HepG2 (cell line): ENCODE data around the gene DLX1. TPM values are rescaled to one million over a fixed set of nuclear protein-coding genes. Genes with fewer than 3 reads are reported as not detected.

Experiments used
- ATAC-seq: fragments of 200-7000 bp; cut with Tn5 transposase; 3 replicates; pipeline ENCODE4 v1.9.1; 2020; ENCODE audit warnings: mild to moderate bottlenecking, moderate library complexity
- BruUV-seq: library from RNA; stranded (reverse); fragments of 400-500 nt; replicated peaks from 2 replicates; lab custom pipeline; 2021; lab: Mats Ljungman, UMichigan
- CTCF ChIA-PET: fragments of 300-600 bp; formaldehyde crosslinking; extraction: SDS; loops from one replicate; lab custom pipeline; 2021; ENCODE audit warnings: low total read pairs, inconsistent platforms, low intra/inter-chr PET ratio; lab: Yijun Ruan, JAX
- POLR2A ChIA-PET: fragments of 350-600 bp; sonication (Branson Sonifier 250); formaldehyde crosslinking; loops from one replicate; lab custom pipeline; 2020; ENCODE audit warnings: antibody characterized with exemption, inconsistent platforms; lab: Yijun Ruan, JAX
- DNase-seq: peaks from one replicate; pipeline ENCODE4 v3.0.0-alpha.2; 2015; ENCODE audit warnings: low spot score
- FAIRE-seq: peaks from 3 replicates; lab custom pipeline; 2011; peaks lifted over from hg19 to GRCh38; lab: Jason Lieb, UNC
- H2AFZ ChIP-seq: one replicate; pipeline ENCODE4 v1.6.1; 2011; ENCODE audit warnings: low read length, inconsistent platforms
- H3K27ac ChIP-seq: fragments of 300-600 bp; 3 replicates; pipeline ENCODE4 v1.8.0; 2011; ENCODE audit warnings: mixed run types, mild to moderate bottlenecking, mixed read lengths, low read length, inconsistent platforms; ENCODE audit not compliant: insufficient read depth; ENCODE audit errors: extremely low read length
- H3K27me3 ChIP-seq, 2 experiments: fragments of 200-600 bp in 1 of 2; 2 replicates in 1 of 2; 3 replicates in 1 of 2; pipeline versions ENCODE4 v1.6.0 to v1.8.0; 2011; ENCODE audit warnings: low read length in 2 of 2, mild to moderate bottlenecking in 2 of 2, moderate library complexity in 2 of 2, inconsistent platforms in 1 of 2; ENCODE audit not compliant: insufficient read depth in 2 of 2, control insufficient read depth in 1 of 2
- H3K36me3 ChIP-seq, 2 experiments: fragments of 200-600 bp in 1 of 2; replicated peaks in 1 of 2; 2 replicates in 1 of 2; 3 replicates in 1 of 2; pipeline versions ENCODE4 v1.5.1 to v1.8.0; 2011; ENCODE audit warnings: low read length in 2 of 2, inconsistent platforms in 1 of 2; ENCODE audit not compliant: insufficient read depth in 2 of 2, control insufficient read depth in 1 of 2
- H3K4me1 ChIP-seq: 2 replicates; pipeline ENCODE4 v1.5.1; 2012; ENCODE audit warnings: low read length, inconsistent platforms; ENCODE audit not compliant: insufficient read depth
- H3K4me2 ChIP-seq: 2 replicates; pipeline ENCODE4 v1.6.0; 2011; ENCODE audit warnings: low read depth, low read length, inconsistent platforms
- H3K4me3 ChIP-seq, 3 experiments: fragments of 200-600 bp in 1 of 3; sonication (generic), shearing (Covaris generic) in 1 of 3; replicated peaks in 1 of 3; 2 replicates each; pipeline ENCODE4 v1.5.1; 2011 to 2016; ENCODE audit warnings: low read length in 3 of 3, inconsistent platforms in 2 of 3, low read depth in 2 of 3, mild to moderate bottlenecking in 2 of 3, control low read depth in 1 of 3, mixed read lengths in 1 of 3; ENCODE audit not compliant: insufficient read depth in 1 of 3
- H3K79me2 ChIP-seq: one replicate; pipeline ENCODE4 v1.6.1; 2011; ENCODE audit warnings: low read length, inconsistent platforms; ENCODE audit not compliant: insufficient read depth
- H3K9ac ChIP-seq: 2 replicates; pipeline ENCODE4 v1.6.0; 2011; ENCODE audit warnings: mild to moderate bottlenecking, low read depth, low read length, inconsistent platforms; ENCODE audit not compliant: insufficient read depth
- H3K9me3 ChIP-seq: 2 replicates; pipeline ENCODE4 v1.5.1; 2012; ENCODE audit warnings: mild to moderate bottlenecking, low read length
- H4K20me1 ChIP-seq: 2 replicates; pipeline ENCODE4 v1.6.0; 2011; ENCODE audit warnings: inconsistent platforms, mild to moderate bottlenecking, low read length, moderate library complexity; ENCODE audit not compliant: insufficient read depth
- CBX2 ChIP-seq, 2 experiments: fragments of 200-600 bp in 1 of 2; sonication (generic); formaldehyde crosslinking in 1 of 2; IDR thresholded peaks; 2 replicates each; pipeline versions ENCODE4 v1.7.0 to v1.8.1; 2018 to 2022; ENCODE audit warnings: low read depth in 2 of 2, low read length in 1 of 2, mild to moderate bottlenecking in 1 of 2, missing genetic modification reagents in 1 of 2
- EEA1 ChIP-seq: sonication (generic); formaldehyde crosslinking; IDR thresholded peaks from 2 replicates; pipeline ENCODE4 v1.5.1; 2020; ENCODE audit warnings: mild to moderate bottlenecking, missing genetic modification reagents, borderline replicate concordance
- NR2F6 ChIP-seq, 2 experiments: IDR thresholded peaks; 2 replicates each; pipeline ENCODE4 v1.6.1; 2016; ENCODE audit warnings: antibody characterized with exemption in 1 of 2, mild to moderate bottlenecking in 1 of 2
- PITX1 ChIP-seq: sonication (generic); formaldehyde crosslinking; IDR thresholded peaks from 2 replicates; pipeline ENCODE4 v1.5.1; 2020; ENCODE audit warnings: mild to moderate bottlenecking, missing genetic modification reagents
- ZEB1 ChIP-seq: IDR thresholded peaks from 2 replicates; pipeline ENCODE4 v1.6.1; 2012; ENCODE audit warnings: mild to moderate bottlenecking, low read depth, inconsistent platforms; ENCODE audit not compliant: insufficient replicate concordance
- ZFP1 ChIP-seq: IDR thresholded peaks from 2 replicates; pipeline ENCODE4 v1.6.1; 2016
- ZKSCAN1 ChIP-seq: fragments of 150-350 bp; IDR thresholded peaks from 2 replicates; pipeline ENCODE4 v1.6.1; 2014; ENCODE audit warnings: low read length
- ZNF10 ChIP-seq: sonication (generic); formaldehyde crosslinking; IDR thresholded peaks from 2 replicates; pipeline ENCODE4 v1.4.0; 2020; ENCODE audit warnings: mild to moderate bottlenecking, low read depth, missing genetic modification reagents, borderline replicate concordance
- ZNF607 ChIP-seq: sonication (generic); formaldehyde crosslinking; IDR thresholded peaks from 2 replicates; pipeline ENCODE4 v1.5.1; 2020; ENCODE audit warnings: missing genetic modification reagents, mild to moderate bottlenecking, borderline replicate concordance
- ZSCAN31 ChIP-seq: sonication (generic); formaldehyde crosslinking; IDR thresholded peaks from 2 replicates; pipeline ENCODE4 v1.5.0; 2020; ENCODE audit warnings: low read depth, mild to moderate bottlenecking, missing genetic modification reagents
- WGBS: methylation state at CpG from one replicate; pipeline ENCODE4 v1.1.6; 2017; ENCODE audit warnings: low lambda C conversion rate; 5-methylcytosine and 5-hydroxymethylcytosine counted together
- in situ Hi-C: cut with HindIII; loops from 2 replicates; pipeline ENCODE4 v1.10.0; 2017; ENCODE audit warnings: low pct_unique_long_range_greater_than_20kb; ENCODE audit not compliant: extremely low pct_ligation_motif_present
- intact Hi-C: fragments of 100-400 bp; cut with micrococcal nuclease; formaldehyde crosslinking; loops from one replicate; pipeline ENCODE4 v1.10.0; 2022; ENCODE audit not compliant: unreplicated experiment
- polyA plus RNA-seq, 8 experiments: library from polyadenylated mRNA; depleted of rRNA in 3 of 8; stranded (reverse) in 7 of 8; unstranded in 1 of 8; fragments of >200 nt; fragmentation: Illumina TruSeq in 4 of 8; extraction: Trizol in 4 of 8; gene quantifications; 2 replicates each; pipeline versions ENCODE4 v1.2.1 to v1.2.3, GENCODE V29; 2011 to 2016; ENCODE audit warnings: low read depth in 4 of 8, missing spikeins in 1 of 8, mixed read lengths in 1 of 8; ENCODE audit not compliant: insufficient read depth in 1 of 8
- total RNA-seq, 5 experiments: library from RNA; depleted of rRNA; stranded (reverse); fragments of >200 nt; fragmentation: Illumina TruSeq; extraction: Trizol; gene quantifications; 2 replicates each; pipeline ENCODE4 v1.2.3, GENCODE V29; 2016; ENCODE audit warnings: low read depth in 1 of 5
- TF ChIP-seq, protein P1 (sequence below): IDR thresholded peaks from 2 replicates; pipeline ENCODE4 v1.6.1; 2012; ENCODE audit warnings: low read depth, low read length, improper control_type of control experiment
- TF ChIP-seq, protein P2 (sequence below): sonication (generic); formaldehyde crosslinking; IDR thresholded peaks from 2 replicates; pipeline ENCODE4 v1.4.0; 2020; ENCODE audit warnings: mild to moderate bottlenecking, missing genetic modification reagents

The DLX1 gene
- total and polyA plus RNA-seq, 2 of the 13 experiments (the other 11 are each of a cell fraction or from before 2014, with no cell fraction given): 0.18 to 0.86 TPM

DNA sequence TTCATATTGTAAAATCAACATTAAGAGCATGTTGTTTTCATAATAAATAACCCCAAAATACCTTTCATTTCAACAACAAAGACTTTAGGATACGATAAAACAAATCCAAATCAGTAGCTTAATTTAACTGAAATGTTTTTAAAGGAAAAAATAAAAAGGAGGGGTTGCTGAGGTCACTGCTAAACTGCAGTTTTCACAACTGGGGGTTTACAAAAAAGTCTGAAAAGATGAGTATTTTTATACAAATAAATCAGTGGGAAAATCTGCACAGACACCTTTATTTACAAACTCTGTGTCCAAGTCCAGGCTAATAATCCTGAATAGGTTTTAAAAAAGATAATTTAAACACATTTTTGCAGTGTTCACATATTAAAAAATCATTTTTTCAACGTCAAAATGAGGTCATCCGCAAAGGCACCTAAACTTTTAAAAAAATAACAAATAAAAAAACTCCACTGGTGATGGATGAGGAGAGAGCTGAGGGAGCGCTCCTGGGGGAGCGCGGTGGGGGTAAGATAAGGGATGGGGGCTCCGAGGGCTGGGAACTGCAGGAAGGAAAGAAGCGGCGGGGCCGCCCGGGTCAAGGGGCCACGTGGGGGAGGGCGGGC is 14.3 kb downstream of the DLX1 start:
- no TSS peak for BruUV-seq
- POLR2A ChIA-PET: interaction anchor here (0.6 to 2.0 kb wide), 8 partner anchors 11 to 177 kb away, joined by 3 to 16 read pairs (median 4); partner anchors contain the start of genes DLX1 and HAT1
- H3K27me3 ChIP-seq: peaks cover 18 to 57% of the 10 kb centered on the region in 2 experiments
- in situ Hi-C loops (loop anchor here (5.0 to 10.0 kb wide), 2 partner anchors 102 to 305 kb away; partner anchors contain the start of gene METAP1D), intact Hi-C loops (loop anchor here (10.0 kb wide), 1 partner anchor 1125 kb away; no protein-coding TSS in a partner anchor)
- FAIRE-seq (no peak), DNase-seq (no peak), ATAC-seq (no peak)
- no peak overlapping the region for H3K27ac ChIP-seq
- H3K4me2 ChIP-seq: peak overlapping the region; percentile 99
- H3K4me3 ChIP-seq: peak overlapping the region; percentile 47 to 75 (median 49)
- peak overlapping the region; percentile 29; the same call in 1 of the 2 replicates for H3K9ac ChIP-seq
- peaks cover 82% of the 10 kb centered on the region for H3K4me1 ChIP-seq
- H3K79me2 ChIP-seq: no peaks in the 10 kb centered on the region
- H4K20me1 ChIP-seq: no peaks in the 10 kb centered on the region; the same call in 1 of the 2 replicates
- CTCF ChIA-PET: no interaction called here
- H3K36me3 ChIP-seq: no peaks in the 10 kb centered on the region
- no peak overlapping the region for H2AFZ ChIP-seq
- TF ChIP-seq CBX2 (IDR thresholded peaks at IDR 0.05; ENCODE audit: low read depth, low read length) (peak; percentile 93; the same call in 1 of the 2 replicates), CBX2 (CRISPR knock-in tag; IDR thresholded peaks at IDR 0.05; ENCODE audit: low read depth) (no peak), EEA1 (CRISPR knock-in tag) (no peak)
- 63% methylated on average over 13 of the region's 13 CpGs for WGBS
- no peaks in the 10 kb centered on the region for H3K9me3 ChIP-seq

DNA sequence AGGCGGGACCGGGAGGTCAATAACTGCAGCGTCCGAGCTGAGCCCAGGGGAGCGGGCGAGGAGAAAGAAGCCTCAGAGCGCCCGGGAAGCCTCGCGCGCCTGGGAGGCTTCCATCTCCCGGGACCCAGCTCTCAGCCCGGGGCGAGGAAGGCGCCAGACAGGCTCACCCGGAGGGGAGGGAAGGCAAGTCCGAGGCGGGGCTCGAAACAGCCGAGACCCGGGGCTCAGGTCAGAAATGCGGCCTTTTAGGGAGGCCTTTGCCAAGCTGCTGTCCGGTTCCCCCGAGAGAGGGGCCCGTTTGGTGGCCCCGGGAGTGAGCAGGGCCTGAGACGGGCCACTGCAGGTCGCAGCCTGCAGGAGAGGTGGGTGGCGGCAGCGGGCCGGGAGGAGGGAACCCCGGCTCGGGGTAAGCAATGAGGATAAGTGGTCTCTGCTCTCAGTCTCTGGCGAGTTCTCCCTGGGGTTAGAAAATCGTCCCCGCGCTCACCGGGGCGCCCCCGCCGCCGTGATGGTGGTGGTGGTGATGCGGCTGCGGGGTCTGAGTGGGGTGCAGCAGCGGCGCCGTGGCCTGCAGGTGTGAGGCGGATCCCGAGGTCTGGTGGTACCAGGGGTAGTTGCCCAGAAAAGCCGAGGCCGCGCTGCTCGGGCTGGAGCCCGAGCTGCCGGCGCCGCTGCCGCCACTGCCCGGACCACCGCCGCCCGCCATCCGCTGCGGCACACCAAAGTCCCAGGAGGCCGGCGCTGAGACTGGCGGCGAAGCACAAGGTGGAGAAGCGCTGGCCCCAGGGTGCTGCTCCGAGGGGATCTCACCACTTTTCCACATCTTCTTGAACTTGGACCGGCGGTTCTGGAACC is 15.0 kb downstream of the DLX1 start:
- no peaks in the 10 kb centered on the region for H3K36me3 ChIP-seq
- H3K79me2 ChIP-seq: no peaks in the 10 kb centered on the region
- ATAC-seq (no peak), DNase-seq (no peak), FAIRE-seq (no peak)
- in situ Hi-C loops (loop anchor here (5.0 to 10.0 kb wide), 2 partner anchors 103 to 306 kb away; partner anchors contain the start of gene METAP1D), intact Hi-C loops (loop anchor here (10.0 kb wide), 1 partner anchor 1126 kb away; no protein-coding TSS in a partner anchor)
- WGBS: 65% methylated on average over 68 of the region's 72 CpGs
- peak overlapping the region; percentile 99 for H3K4me2 ChIP-seq
- peak overlapping the region in 2 of 3 experiments; percentile 25 to 75; a peak in 2 of 6 replicates for H3K4me3 ChIP-seq
- H3K27me3 ChIP-seq: peaks cover 15 to 50% of the 10 kb centered on the region in 2 experiments
- H4K20me1 ChIP-seq: no peaks in the 10 kb centered on the region; the same call in 1 of the 2 replicates
- ChIA-PET CTCF (no interaction called here), POLR2A (interaction anchor here (1.4 to 2.7 kb wide), 2 partner anchors 9 to 14 kb away, joined by 3 to 16 read pairs; no protein-coding TSS in a partner anchor)
- no TSS peak for BruUV-seq
- no peak overlapping the region for H3K27ac ChIP-seq
- no peaks in the 10 kb centered on the region for H3K9me3 ChIP-seq
- H3K9ac ChIP-seq: no peak overlapping the region
- peaks cover 79% of the 10 kb centered on the region for H3K4me1 ChIP-seq
- no peak overlapping the region for H2AFZ ChIP-seq
- TF ChIP-seq ZNF10: no peak
- no peak for TF ChIP-seq ZSCAN31 (CRISPR knock-in tag)
- TF ChIP-seq ZNF607 (CRISPR knock-in tag): no peak
- no peak for TF ChIP-seq ZFP1 (CRISPR knock-in tag)
- TF ChIP-seq, protein P1, sequence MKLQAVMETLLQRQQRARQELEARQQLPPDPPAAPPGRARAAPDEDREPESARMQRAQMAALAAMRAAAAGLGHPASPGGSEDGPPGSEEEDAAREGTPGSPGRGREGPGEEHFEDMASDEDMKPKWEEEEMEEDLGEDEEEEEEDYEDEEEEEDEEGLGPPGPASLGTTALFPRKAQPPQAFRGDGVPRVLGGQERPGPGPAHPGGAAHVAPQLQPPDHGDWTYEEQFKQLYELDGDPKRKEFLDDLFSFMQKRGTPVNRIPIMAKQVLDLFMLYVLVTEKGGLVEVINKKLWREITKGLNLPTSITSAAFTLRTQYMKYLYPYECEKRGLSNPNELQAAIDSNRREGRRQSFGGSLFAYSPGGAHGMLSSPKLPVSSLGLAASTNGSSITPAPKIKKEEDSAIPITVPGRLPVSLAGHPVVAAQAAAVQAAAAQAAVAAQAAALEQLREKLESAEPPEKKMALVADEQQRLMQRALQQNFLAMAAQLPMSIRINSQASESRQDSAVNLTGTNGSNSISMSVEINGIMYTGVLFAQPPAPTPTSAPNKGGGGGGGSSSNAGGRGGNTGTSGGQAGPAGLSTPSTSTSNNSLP: no peak
- TF ChIP-seq ZKSCAN1: no peak
- TF ChIP-seq ZEB1: no peak
- TF ChIP-seq PITX1: no peak
- TF ChIP-seq NR2F6 (IDR thresholded peaks at IDR 0.05): no peak
- 0 out of 2 replicates have a peak, but pooled peaks have one; percentile 8 for TF ChIP-seq NR2F6 (CRISPR knock-in tag; IDR thresholded peaks at IDR 0.05)
- TF ChIP-seq, protein P2, sequence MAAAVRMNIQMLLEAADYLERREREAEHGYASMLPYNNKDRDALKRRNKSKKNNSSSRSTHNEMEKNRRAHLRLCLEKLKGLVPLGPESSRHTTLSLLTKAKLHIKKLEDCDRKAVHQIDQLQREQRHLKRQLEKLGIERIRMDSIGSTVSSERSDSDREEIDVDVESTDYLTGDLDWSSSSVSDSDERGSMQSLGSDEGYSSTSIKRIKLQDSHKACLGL (CRISPR knock-in tag): 0 out of 2 replicates have a peak, but pooled peaks have one; percentile 23
